Stimulated activated CD4-positive, alpha-beta T cell treated with anti-CD3 and anti-CD28 coated beads, Interleukin-12 subunit alpha, Interleukin-12 subunit beta, amount 100 ng/mL, for 4 hours (primary cell): ENCODE results near the gene ZSWIM6.
A peak's percentile ranks its signal among the peaks of the same experiment; 100 is the strongest.

Experiments
- DNase-seq: peaks from one replicate; pipeline ENCODE4 v3.0.0-alpha.2; 2020

ZSWIM6 gene

DNA sequence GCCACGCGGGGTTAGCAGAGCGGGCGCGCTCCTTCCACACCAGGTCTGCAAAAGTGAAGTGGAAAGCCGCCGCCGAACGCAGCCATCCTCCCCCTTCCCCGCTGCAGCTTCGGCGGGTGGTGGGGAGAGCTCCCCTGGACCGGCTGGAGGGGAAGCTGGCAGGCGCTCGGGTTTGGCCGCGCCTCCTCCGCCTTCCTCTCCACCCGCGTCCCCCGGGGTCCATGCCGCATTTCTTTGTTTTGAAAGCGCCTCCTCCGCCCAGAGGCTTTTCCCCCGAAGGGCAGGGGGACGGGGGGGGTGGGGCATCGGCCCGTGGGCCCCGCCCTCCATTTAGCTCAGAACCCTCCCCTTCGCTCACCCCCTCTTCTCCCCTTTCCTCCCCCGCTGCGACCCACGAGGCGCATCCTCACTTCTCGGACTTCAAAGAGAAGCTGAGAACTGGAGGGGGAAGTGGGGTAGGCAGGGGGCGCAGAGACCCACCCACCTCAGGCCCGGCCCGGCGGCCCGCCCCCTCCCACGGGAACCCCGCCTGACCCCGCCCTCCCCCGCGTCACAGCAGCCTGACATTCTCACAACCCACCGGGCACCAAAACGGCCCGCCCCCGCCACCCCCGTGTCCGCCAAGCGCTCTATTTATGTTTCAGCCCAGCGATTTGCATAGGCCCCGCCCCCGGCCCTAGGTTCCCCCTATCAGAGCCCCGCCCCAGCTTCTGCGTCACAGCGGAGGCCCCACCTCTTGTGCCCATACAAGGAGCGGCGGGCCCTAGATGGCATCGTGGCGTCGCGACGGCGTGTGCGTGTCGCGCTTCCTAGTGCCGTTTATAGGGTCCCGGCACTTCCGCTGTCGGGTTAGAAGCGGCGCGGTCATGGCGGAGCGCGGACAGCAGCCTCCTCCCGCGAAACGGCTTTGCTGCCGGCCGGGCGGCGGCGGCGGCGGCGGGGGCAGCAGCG lies at the start of gene ZSWIM6:
Gene ZSWIM6 (plus strand): TSS at position 852 of the 951 bp plus-strand sequence. CDS start 15 bp downstream, at position 867.
- peak; percentile 97 for DNase-seq

DNA sequence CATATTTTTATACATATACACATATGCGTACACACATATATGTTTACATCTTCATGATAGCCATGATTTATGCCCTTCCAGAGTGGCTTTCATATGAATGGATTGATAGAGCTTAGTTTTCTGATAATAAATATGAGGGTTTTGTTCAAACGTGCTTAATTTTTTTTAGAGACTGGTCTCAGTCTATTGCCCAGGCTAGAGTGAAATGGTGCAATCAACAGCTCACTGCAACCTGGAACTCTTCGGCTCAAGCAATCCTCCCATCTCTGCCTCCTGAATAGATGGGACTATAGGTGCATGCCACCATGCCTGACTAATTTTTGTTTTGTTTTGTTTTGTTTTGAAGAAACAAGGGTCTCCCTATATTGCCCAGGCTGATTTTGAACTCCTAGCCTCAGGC lies 48.6 kb upstream of the ZSWIM6 start:
- DNase-seq = no peak

DNA sequence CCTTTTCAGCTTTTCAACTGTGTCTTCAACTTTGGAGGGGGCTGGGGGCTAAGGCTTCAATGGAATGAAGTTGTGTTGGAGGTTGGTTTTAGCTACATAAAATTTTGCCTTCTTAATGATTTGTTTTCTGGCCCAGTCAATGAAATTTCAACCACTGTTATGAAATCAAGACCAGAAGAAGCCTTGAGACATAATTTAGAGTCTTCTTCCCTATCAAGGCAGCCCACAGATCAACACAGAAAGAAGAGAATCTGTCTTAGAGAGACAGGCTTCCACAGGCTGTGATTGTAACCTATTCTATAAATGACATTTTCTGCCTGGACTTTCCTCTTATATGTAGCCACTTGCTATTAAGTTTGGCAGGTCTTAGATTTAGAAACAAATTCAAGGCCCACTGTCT lies 46.5 kb upstream of the ZSWIM6 start:
- DNase-seq = no peak

DNA sequence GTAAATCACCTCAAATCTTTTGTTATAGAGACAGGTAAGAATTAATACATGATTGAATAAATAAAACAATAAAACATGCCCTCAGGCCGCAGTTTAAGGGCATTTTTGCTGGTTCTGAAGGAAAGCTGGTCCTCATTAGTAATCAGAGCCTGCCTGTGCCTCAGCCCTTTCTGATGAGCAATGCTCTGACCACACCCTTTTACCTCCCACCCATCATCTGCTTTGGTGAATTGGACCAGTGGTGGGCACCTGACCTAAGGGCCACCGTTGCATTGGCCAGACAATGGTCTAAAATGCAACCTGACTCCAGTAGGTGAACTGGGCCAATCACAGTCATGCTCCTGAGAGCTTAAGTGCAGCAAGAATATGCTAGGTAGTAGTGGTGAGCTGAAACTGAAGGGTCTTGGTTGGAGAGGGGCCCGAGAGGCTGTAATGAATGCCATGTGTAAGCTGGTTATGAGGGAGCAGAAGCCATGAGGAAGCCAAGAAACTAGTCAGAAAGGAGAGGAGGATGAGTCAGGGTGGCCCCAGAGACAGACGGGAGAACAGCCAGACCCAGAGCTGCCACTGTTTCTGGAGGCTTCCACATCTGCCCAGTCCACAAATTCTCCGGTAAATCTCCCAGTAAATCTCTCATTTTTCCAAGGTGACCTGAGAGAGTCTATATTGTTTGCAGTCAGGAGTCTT lies 45.5 kb upstream of the ZSWIM6 start:
- no peak for DNase-seq

DNA sequence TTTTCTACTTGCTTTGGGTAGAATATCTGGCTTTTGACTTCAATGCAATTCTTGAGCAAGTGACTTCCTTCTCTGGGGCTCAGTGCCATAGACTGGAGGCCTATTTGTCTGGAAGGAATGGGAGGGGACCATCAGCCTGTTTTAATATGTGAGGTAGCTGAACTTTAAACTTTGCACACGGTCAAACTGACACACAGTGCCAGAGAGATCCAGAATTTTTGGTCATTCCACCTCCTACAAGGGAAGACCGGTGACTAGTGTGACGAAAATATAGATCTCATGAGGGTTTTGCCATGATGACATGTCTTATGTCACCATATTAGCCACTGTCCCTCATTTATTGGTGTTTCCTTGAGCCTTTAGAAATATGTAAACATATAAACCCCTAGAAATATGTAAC lies 44.6 kb upstream of the ZSWIM6 start:
- DNase-seq = no peak

DNA sequence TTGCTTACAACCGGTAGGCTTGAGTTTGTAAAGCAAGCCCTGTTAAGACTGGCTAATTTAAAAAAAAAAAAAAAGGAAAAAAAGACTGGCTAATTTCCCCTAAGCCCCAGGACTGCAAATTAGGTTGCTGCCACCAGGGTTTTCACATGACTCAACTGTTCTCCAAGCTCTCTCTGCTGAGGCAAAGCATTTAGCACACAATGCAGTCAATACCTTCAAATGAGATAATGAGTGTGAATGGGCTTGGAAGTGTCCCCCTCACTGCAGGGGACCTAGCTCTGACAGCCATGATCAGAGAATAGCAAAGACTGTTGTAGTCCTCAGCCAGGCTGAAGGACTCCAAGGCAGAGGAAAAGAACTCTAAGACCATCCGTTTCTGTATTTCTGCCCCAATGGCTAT lies 42.8 kb upstream of the ZSWIM6 start:
- DNase-seq = no peak

DNA sequence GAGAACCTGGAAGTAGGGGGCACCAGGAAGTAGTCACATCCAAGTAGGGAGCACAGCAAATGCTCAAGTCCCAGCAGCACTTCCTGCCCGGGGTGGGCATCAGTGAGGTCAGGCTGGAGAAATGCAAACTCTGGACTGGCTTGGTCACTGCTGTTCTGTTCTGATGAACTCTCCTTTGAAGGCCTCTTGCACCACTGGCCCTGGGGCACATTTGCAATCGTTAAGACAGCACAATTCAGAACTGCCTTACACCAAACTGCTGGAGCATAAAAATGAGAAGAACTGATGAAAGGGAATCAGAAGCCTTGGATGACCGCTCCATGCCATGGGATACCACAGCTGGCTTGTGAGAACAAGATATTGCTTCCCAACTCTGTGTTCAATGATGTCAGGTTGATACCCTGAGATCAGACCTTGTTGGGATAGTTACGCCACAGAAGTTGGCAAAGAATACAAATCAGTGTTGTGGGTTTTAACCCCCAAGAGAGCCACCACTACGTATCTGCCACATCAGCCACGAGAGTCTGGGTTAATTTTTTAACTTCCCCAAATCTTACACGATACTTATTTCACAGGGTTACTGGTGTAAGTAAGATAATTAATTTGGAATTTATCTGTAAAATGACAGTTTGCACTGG lies 42.3 kb upstream of the ZSWIM6 start:
- DNase-seq = no peak

DNA sequence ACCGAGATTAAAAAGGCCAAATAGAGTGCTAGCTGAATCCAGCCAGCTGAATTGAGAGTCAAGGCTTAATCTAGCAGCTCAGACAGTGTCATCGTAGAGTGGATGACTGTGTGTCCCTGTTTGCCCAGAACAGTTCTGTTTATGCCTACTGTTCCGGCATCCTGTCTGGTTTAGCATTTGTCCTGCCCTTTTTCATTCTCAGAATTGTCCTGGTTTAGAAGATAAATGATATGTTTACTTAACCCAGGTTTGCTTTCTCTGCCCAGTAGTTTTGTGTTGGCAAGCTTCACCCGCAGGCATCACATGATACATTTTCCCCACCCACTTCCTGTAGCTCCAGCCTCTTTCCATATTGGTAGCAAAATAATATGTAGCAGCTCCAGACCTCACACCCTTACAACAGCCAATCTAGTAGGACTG lies 41.3 kb upstream of the ZSWIM6 start:
- DNase-seq = no peak

DNA sequence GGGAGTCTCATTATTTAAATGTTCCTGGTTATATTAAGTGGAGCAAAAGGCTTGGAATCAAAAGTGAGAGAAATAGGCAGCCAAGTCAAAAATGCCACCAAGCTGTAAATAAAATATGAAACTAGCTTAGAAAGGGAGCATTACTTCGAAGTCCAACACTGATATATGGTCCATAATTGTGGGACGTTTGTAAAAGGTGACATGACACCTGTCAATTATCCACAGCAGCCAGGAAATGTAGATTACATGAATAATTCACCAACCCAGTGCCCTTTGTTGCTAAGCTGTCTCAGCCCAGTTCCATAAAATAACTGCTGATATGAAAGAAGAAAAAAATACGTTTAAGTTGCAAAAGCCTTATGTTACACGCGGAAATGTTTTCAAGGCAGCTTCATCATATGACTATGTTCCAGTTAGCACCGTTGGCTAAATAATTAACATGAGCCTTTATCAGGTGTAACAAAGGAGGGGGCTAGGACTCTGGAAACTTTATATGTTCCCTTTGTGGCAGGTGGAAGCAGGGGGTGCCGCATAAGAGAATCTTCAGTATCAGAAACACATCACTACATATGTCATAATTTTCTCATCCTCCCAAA lies 39.9 kb upstream of the ZSWIM6 start:
- no peak for DNase-seq

DNA sequence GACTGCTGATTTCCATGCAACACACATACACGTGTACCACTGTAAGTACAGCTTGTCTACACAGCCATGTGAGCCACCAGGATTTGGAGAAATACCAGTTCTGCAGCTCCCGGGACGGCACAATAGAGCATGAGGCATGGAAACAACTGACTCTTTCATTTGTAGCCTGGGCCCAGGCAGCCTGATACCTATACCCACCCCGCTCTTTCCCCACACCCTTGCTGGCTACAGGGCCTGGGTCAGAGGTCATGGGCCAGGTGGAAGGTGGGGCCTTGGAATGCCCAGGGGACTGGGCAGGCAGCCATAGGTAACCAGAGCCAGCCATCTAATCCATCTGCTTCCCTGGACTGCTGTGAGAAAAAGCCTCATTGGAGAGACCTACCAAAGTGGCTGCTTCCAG lies 39.0 kb upstream of the ZSWIM6 start:
- DNase-seq = no peak

DNA sequence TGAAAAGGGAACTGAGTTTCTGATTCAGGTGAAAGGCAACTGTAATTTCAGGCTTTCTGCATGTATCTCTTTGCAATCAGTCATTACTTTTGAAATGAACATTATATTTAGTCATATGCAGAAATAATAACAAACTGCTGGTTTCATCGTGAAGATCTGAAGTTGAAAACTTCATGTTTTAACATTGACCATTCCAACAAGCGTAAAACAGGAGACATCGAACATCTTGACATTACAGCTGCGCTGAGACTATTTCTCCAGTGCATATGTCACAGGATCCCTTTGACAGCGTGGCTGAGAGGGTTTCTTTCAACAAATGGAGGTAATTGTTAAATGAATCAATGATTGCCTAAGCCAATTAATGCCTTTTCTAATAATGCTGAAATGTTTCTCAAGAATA lies 38.2 kb upstream of the ZSWIM6 start:
- no peak for DNase-seq

DNA sequence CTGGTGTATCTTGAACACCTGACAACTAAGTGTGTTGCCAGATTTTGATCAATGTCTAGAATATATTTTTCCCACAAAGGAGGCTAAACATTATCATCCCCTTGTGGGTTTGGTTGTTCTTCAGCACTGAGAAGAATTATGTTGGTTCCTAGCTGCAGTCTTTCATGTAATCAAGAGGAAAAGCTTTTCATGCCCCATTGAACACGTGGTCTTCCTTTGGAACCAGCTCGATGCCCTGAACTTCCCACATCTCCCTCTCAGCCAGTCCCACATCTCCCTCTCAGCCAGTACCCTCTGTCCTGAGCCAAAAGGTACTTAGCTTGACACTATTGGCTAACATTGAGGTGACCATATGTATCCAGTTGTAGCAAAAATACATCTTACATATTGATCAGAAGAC lies 36.7 kb upstream of the ZSWIM6 start:
- no peak for DNase-seq

DNA sequence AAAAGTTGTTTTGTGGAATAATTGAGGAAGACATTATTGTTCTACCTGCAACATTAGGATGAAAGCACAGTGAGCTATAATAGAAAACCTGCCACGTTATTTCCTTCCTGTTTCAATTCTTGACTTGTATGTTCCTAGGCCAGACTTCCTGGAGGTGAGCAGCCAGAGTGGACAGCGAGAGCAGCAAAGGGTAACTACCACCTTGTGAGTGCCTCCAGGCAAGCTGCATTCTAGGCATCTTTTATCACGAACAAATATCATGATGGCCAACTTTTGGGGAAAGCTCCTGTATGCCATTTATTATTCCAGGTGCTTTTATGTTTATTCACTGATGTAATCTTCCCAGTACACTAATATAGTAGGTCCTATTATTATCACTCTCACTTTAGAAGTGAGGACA lies 34.0 kb upstream of the ZSWIM6 start:
- no peak for DNase-seq

DNA sequence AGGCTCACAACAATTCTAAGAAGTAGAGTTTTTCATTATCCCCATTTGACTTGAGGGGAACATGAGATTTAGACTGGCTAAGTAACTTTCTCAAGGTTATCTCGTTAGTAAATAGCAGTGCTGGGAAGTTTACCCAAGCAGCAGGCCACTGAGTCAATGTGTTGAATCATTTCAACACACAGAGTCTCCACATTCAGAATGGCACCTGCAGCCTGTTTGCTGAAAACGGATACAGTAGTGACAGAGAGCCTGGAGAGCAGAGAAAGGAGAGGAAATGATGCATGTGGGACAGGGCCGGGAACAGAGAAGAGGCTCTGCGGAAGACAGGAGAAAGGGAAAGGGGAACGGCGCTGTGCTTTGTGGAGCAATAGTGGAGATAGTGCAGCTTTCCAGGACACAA lies 33.5 kb upstream of the ZSWIM6 start:
- DNase-seq = no peak

DNA sequence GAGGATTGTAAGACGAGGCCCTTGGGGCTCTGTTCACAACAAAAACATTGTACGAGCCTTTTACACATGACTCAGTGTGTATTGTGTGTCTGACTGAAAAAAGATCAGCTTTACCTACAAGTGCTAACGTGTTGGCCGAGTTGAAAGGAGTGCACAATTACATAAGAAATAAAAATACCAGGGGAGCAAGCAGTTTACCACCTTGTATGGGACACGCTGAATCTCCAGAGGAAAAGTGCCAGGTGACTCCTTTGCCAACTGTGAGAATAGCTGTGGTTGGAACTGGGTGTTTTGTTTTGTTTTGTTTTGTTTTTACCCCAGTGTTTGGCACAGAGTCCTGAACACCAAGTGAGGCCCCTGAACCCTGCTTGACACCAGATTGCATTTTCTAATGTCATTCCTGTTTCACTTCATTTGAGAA lies 32.8 kb upstream of the ZSWIM6 start:
- DNase-seq = no peak

DNA sequence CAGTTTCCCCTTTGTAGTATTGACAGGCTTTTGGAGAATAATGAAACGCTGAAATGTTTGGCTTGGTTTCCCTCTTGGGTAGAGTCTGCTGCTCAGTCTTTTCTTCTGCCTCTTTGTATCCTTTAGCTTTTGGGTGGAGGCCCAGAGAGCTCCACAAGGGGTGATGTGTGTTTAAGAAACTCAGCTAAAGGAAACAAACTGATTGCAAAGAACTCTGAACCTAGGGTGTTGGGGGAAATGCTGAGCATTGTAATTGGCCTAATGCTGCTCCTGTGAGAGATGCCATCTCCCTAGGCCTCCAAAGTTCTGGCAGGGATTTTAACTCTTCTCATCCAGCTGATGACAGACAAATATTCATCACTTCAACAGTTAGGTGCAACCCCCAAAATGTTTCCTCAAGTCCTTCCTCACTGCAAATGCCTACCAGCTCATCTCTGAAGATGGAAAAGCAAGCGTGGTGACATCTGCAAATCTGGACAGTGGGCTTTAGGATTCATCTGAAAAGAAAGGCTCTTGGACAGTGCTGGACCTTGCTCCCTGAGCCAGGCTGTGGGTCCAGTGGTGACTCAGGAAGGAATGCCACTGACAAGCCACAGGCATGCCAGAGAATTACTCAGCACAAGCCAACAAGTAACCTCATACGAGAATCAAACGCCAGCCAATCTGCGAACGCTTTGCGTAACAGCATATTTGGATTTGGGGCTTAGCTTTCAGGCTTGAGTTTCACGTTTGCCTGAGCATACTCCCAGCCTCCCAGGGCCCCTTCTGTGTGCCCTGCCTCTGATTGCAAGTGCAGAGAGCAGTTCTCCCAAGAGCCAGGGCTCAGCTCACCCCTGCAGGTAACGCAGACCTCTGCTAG lies 30.5 kb upstream of the ZSWIM6 start:
- no peak for DNase-seq

DNA sequence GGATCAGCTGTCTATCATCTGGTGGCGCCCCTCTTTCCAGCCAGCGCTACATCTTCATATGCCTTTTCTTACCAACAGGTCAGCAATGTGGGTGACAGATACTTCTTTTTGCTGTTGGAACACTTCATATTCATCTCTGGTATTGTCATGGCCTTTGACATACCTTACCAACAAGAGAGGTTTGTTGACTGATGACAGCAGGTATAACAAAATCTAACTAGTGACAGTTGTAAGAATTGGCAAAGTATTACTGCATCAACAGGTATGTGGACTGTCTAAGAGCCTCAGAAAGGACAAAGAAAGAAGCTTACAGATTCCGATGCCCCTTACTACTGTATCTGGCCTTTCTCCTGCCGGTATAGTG lies 29.9 kb upstream of the ZSWIM6 start:
- DNase-seq = no peak

DNA sequence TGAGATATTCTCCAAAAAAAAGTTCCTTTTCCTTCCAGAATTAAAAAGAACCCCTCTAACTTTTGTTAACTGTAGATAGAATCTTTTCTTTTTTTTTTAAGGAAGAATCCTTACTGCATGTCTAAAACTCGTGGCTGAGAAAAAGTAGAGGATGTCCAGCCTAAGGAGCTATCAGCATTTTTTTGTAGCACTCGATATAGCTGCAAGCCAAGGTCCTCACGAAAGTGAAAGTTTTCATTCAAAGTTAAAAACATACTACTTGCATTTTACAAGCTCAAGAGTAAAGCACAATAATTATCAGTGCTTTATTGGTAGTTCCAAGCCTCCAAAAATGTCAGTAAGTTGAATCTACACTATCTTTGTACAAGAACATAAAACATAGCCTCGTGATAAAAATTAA lies 28.7 kb upstream of the ZSWIM6 start:
- no peak for DNase-seq

DNA sequence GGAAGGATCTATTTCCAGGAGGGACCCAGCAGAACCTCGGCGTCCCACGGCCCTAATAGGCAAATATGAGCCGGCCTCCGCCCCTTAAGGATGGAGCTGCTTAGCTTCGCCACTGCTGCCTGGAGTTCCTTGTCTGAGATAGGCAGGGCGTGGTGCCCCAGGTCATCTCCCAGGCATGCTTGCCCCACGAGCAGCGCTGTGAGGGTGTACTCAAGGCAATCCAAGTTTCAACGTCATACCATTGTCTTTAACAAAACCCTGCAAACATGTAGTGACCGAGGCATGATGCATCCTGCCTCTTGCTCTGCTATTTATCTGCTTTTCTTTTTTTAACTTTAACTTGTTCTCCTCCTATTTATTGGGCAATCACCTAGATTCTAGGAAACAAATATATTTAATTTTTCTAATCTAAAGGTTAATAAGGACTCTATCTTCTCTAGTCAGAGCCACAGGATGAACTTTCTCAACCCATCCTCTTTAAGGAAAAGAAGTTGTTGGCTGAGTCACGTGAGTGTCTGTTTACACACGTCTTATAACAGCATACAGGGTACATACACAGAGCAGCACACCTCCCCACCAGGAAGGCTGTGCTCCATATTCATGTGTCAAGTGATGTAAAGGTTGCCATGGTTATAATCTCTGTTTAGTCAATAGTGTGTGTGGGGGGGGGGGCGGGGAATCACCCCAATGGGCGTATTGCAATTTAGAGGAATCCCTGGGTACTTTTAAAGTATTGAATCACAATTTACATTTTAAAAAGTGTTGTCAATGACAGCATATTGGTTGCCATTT lies 27.3 kb upstream of the ZSWIM6 start:
- DNase-seq = no peak

DNA sequence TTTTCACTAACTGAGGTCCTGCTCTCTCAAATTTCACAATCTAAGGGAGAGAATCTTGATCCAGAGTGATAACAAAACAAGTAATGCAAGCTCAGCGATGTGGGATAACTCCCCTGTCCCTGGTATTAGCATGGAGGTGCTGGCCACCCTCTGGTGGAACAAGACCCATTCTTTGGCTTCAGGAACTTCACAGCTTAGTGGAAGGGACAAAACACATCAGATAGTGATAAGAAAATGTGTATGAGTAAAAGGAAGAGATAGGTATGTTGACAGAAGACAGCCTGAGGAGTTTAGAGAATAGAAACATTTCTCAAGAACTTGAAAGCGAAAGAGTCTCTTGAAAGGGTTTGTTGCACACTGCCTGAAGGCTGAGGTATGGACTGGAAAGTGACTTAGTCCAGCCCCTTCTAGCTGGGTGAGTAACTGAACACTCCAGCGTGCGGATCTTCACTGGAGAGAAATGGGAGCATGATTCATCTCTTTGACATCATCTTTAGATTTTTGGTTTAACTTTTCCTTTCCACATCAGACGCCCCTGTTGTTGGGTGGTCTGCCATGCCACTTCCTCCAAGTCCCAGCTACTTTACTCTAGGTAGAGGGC lies 25.4 kb upstream of the ZSWIM6 start:
- no peak for DNase-seq

DNA sequence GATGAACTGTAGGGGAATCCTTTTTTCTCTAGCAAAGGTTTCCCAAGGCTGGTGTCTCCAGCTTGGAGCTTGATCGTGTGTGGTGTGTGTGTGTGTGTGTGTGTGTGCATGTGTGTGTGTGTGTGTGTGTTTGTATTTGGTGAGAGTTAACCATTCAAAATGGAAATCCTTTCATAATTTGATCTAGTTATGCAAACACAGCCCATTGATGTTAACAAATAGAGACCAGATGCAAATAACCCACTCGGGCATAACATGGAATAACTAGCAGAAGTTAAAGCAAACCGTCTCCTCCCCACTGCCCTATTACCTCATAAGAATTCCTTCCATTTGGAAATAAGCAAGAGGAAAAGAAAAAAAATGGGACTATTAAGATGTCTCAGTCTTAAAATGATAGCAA lies 24.9 kb upstream of the ZSWIM6 start:
- DNase-seq = no peak
